ENCODE results near the gene SPARCL1.

SPARCL1 gene

DNA sequence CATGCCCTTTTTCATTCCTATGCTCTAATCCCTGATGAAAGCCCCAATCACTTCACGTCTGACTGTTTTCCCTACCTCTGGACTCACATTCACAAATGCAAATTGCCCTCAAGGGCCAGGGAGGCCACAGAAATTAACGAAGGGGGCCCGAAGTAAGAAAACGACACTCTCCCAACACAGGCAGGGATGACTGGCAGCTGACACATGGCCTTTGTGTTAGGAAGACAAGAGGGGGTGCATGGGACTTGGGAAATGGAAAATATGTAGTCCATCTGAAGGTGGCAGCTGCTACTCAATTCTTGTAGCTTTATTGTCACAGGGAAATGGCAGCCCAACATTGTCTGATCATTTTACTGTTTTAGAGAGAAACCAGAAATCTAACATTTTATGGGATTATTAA is 12.3 kb upstream of the SPARCL1 start:
- no peak for DNase-seq

DNA sequence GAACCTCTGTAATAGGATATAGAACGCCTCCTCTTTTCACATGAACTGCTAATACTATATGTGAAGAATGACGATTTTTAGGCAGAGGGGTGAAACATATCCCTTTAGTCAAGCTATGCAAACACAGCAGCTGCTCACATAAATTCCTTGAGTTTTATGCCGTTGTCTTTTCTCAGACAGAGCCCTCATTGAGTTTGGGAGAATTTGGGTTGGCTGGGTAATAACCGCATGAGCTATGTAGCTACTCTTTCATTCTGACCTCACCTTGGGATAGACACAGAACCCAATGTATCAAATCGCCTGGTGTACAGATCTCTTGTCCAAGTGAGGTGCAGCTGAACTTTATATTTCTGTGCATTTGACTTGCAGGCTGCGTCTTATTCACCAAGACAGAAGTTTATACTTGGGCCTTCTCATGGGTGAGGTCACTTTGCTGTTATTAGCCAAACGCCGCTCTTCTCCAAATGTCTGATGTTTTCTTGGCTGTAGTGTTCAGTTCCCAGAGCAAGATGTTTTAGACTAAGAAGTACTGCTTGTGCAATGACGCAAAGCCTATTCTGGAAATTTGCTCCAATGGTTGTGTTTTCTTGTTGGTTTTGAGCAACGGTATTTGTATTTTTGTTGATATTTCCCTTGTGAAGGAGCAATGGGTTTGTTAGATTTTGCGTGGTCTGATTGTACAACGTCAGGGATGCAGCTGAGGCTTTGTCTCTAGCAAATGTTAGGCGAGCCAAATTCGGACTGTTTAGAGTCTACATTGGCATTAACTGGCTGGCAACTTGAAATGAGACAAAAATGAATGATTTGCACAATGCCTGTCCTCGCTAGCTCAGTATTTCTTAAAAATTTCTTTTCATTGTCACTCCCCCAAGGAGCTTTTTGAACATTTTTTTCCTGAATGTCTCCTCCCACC is 11.2 kb upstream of the SPARCL1 start:
- DNase-seq, result no peak

- no peak for DNase-seq
Measured at GRCh38 chr4:87532907-87533306, 3.7 kb upstream of the SPARCL1 start.

- DNase-seq, result no peak
Measured at GRCh38 chr4:87532109-87532508, 2.9 kb upstream of the SPARCL1 start.

GRCh38 chr4:87531621-87532020 is 2.4 kb upstream of the SPARCL1 start:
- DNase-seq, result no peak

- DNase-seq, result no peak
Measured at GRCh38 chr4:87530868-87531267, 1.7 kb upstream of the SPARCL1 start.

GRCh38 chr4:87530229-87530628 is 1.1 kb upstream of the SPARCL1 start:
- DNase-seq, result no peak

DNA sequence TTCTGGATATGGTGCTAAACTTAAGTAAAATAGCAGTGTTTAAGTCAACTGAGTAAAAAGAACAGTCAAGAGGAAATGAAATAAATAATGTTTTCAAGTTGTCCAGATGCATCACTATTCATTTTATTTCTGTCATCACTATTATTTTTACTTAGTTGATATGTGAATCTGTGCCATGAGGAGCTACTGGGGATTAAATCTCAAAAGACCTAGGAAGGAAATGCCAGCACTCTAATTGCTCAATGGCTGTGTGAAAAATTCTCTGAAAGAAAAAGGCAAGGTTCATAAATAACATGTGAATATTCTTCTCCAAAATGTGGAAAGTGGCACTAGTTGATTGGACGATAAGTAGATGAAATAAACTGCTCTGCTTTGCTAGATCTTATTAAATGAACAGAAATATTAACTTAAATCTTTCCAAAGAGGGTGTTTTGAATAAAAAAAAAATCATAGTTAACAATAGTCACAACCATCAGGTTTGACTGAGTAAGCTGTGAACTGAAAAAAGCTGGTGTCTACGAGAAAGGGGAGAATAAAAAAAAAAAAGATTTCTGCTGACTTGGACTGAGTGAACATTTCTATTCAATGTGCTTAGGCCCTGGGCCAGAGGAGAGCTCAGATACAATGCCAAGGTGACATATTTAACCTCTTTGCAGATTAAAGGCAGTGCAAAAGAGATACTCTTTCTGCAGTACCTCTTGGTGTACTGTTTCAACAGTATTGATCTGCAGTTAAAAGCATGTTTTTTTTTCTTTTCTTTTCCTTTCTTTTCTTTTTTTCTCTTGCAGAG is 1.6 kb downstream of the SPARCL1 start:
- DNase-seq, result no peak

DNA sequence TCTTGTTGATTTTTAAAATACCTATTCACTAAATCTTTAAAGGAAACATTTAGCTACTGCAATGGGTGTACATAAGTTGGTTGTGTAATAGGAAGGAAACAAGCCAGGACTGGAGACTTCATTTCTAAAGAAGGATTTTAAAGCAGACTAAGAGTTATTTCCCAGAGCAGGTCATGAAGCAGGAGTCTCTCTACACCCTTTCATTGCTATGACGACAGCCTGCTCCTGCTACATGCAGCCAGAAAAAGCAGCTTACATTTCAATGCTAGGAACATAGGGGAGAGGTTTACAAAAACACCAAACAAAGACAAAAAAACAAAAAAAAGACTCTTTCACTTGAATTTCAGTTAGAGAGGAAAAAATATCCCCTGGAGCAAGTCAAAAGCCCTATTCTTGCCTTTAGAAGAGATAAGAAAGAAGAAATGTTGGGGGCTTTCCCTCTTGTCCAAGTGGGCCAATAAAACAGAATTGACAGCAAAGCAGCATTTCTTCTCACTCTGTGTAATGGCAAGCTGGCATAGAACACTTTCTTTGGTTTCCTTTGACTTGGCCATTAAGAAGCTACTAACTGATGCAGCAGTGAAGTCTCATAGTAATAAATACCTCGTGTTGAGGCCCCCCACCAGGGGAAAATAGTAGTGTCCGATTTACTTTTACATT is 3.4 kb downstream of the SPARCL1 start:
- no peak for DNase-seq

DNA sequence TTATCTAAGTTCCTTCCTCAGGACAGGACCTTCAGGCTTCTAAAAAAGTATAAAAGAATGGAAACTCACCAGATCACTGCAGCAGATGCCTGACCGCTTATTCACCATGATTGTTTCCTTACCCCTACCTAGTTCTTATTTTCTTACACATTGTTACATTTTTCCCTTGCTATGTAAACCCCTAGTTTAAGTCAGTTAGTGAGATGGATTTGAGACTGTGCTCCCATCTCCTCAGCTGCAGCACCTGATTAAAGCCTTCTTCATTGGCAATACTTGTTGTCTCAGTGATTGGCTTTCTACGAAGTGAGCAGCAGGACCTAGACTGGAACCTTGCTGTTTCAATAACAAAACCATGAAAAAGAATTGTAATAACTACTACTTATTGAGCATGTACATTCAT is 4.7 kb downstream of the SPARCL1 start:
- no peak for DNase-seq

GRCh38 chr4:87523307-87523706 is 5.9 kb downstream of the SPARCL1 start:
- no peak for DNase-seq

DNA sequence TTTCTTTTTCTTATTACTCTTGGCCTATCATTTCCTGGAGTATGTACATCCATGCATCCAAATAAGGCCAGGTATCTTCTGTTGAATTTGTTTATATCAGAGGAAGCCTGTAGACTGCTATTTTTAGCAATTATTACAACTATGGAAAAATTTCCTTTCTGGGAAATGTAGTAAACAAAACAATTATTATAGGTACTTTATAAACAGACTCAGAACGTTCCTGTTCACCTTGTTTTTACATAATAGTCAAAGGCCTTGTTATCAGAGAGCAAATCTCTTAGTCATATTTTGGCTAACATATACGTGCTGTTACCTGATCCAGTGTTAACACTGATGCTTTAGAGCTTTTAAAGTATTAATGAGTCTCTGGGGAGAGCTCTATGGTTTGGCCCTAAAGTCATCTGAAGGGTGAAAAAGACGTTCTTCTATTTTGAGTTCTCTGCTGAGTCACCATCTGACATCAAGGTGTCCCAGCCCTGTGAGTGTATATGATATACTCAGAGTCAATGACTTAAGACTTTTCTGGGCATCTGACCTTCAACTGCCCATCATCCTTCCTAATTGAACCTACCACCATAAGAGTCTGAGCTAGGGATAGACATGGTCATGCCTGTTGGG is 7.3 kb downstream of the SPARCL1 start:
- DNase-seq, result no peak

GRCh38 chr4:87521319-87521718 is 7.9 kb downstream of the SPARCL1 start:
- no peak for DNase-seq

- DNase-seq, result no peak
Measured at GRCh38 chr4:87517621-87518020, 11.6 kb downstream of the SPARCL1 start.

DNA sequence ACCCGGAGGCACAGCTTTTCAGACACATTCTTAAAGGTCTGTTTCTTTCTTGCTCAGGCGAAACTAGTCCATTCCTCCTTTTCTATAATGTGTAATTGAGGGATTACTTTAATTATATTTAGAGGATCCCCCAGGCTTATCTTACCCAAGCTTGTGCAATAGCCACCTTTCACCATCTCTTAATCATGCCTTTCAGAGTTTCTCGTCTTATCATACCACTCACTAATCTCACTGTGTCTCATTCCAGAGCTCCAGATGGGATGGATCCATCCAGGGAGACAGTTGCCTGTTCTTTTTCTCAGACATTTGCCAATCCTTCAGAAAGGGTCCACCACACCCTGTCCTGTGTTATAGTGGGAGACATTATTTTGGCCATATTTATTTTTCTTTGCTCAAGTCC is 12.5 kb downstream of the SPARCL1 start:
- no peak for DNase-seq

GRCh38 chr4:87512400-87512799 is 16.8 kb downstream of the SPARCL1 start:
- DNase-seq, result no peak

GRCh38 chr4:87511500-87511899 is 17.7 kb downstream of the SPARCL1 start:
- no peak for DNase-seq

- DNase-seq, result no peak
Measured at GRCh38 chr4:87510747-87511146, 18.4 kb downstream of the SPARCL1 start.

GRCh38 chr4:87506974-87507701 is 22.0 kb downstream of the SPARCL1 start:
- no peak for DNase-seq

DNA sequence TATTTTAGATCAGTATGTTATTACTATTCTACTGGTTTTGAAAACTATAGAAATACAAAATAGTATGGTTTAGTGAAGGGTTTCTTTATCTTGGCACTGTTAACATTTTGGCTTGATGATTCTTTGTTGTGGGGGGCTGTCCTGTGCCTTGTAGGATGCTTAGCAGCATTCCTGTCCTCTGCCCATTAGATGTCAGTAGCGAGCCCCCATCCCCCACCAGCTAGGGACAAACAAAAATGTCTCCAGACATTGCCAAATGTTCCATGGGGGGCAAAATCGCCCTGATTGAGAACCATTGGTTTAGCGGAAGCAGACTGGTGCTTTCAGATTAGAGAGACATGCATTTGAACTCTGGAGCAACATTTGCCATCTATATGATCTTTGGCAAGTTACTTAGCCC is 23.3 kb downstream of the SPARCL1 start:
- DNase-seq, result no peak

GRCh38 chr4:87502580-87503238 is 26.5 kb downstream of the SPARCL1 start:
- DNase-seq, result no peak

- DNase-seq, result peak; percentile 48
Measured at GRCh38 chr4:87500092-87500462, 29.1 kb downstream of the SPARCL1 start.
